HG02623 (cell line): Measurements from ENCODE around the gene NPR3.

Experiments
- ATAC-seq: cut with Tn5 transposase; IDR thresholded peaks from one replicate; pipeline ENCODE4 v1.9.1; 2021; ENCODE audit warnings: moderate library complexity; ENCODE audit not compliant: unreplicated experiment

Gene NPR3

DNA sequence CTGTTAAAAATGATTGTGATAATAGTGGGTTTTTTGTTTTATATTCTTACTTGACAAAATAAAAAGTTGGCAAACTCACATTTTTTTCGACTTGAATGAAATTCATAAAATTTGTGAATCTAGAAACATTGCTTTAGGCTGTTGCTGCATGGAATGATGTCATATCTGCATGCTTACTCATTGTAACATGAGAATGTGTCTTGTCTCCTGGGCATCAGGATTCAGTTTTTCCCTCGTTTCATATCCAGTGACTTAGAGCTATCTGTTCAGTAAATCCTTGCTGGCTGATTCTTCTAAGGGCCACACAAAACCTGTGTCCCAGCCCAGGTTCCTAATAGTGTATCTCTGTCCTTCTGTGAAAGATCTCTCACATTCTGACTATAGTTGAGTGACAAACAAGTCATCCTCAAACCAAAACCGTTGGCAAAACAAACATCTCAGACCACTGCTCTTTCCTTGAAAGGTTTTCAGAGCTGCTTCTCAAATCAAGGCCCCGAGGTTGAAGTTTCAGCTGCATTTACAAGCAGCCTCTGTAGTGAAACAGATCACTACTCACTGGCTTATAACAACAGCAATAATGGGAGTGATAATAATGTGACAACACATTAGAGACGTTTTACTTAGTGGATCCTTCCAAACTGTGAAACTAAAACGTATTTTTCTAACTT lies 95.0 kb downstream of the NPR3 start:
- no peak for ATAC-seq

GRCh38 chr5:32808783-32809182 lies 97.7 kb downstream of the NPR3 start:
- no peak for ATAC-seq

- no peak for ATAC-seq
Measured at GRCh38 chr5:32810804-32811203, 99.7 kb downstream of the NPR3 start.

DNA sequence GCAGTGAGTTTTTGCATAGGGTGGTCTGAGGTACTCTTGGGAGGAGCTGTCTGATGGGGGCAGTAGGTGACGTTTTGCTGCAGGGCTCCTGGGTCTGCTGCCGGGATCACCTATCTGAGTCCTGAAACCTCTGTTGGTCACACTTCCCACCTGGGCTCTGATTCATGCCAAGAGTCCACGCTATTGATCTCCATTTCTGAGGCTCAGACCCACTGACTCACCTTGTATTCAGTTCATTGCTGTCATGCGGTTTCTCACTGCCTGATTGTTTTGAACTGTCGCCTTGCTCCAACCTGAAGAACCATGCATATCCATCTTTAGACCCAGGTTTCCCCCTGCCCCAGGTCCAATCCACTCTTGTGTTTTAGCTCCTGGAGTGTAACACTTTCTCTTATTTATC lies 101.3 kb downstream of the NPR3 start:
- no peak for ATAC-seq

DNA sequence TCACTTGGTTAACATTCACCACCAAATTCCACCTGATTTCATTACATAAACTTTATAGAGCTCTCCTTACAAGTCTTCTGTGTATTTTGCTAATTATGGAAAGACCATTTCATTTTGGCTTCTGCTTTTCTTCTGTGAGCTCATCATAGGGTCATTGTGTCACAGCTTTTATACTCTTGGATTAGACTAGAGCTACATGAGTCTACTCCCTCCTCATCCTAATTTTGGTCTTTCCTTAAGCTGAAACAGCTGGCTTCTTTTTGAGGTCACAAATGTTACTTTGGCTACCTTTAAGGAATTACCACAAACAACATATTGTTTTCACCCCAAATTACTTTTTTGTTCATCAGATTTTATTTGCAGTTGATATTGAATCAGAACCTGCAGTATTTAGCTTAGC lies 103.0 kb downstream of the NPR3 start:
- ATAC-seq, result no peak

DNA sequence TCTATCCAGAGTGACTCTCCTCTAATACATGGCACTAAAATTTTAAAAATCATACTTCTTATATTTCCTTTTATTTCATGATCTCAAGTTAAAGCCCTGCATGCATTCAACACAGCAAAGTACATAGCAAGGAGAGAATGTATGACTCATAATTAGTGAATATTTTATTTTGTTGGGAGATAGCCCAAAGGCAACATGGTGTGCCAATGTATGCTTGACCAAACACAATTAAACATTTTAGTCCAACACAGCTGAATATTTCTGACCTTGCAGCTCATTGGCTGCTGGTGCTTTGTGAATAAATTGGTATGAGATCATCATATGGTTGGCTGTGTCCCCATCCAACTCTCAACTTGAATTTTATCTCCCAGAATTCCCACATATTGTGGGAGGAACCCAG lies 103.5 kb downstream of the NPR3 start:
- ATAC-seq, result no peak

DNA sequence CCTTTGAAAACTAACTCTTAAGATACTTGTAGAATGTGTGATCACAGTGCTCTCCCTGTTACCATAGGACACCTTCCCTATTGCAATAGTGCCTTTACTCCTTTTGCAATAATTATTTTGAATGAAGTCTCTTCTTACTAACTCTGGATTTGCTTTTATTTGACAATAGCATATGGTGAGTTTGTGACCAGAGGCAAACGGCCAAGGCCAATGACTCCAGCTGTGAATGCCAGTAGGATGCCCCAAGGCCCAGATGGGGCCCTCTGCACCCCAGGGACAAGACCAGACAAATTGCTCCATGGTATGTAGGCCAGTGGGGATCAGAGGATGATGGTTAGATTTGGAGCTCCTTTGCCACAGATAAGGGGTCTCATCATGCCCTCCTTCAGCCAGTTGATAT lies 116.9 kb downstream of the NPR3 start:
- ATAC-seq, result no peak

DNA sequence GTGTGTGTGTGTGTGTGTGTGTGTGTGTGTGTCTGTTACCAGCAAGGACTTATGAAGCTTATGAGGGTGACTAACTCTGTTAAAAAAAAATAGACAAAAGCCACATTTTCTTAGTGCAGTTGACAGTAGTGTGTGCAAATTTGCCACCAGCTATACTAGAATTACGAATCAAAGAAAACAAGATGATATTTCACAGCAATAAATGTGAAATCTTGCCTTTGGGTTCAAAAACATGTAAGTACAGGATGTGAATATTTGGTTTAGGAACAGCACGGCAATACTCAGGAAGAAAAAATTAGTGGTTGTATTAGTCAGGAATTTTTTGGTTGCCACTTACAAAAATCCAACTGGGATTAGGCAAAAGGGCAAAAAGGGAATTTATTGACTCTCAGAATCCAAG lies 117.4 kb downstream of the NPR3 start:
- ATAC-seq, result no peak

DNA sequence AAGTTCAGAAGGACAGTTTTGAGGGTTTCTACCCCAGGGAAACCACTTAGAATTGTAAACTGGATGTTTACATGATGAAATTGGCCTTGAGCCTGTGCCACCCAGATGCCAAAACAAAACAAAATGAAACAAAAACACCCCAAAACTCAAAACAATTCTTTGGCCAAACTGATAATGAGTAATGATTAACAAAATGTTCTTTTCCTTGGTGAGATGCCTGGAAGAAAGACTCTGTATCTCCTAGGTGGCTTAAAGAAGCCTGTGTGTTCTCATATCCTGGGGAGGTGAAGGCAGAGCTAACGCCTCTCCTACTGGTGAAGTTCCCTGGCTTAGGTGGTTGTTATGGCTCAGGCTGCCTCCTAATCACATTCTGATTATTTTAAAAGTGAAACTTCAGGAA lies 120.5 kb downstream of the NPR3 start:
- ATAC-seq, result no peak

DNA sequence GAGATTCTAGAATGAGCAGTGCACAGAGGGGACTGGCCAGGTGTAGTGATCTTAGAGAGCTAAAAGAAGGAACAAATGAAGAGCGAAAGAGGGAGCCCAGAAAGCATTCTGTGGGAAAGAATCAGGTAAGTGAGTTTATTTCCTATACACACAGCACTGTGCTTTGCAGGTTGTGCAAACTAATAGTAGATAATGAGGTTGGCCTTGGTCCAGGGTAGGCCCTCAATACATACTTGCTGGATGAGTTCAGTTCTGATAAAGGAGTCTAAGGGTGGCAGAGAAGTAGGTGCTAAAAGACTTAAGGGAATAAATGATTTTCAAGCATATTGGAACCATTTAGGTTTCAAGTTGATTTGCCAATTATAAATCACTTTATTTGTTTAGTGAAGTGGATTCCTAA lies 122.0 kb downstream of the NPR3 start:
- no peak for ATAC-seq

GRCh38 chr5:32833663-32834062 lies 122.5 kb downstream of the NPR3 start:
- no peak for ATAC-seq

GRCh38 chr5:32834251-32834650 lies 123.1 kb downstream of the NPR3 start:
- no peak for ATAC-seq

- no peak for ATAC-seq
Measured at GRCh38 chr5:32836176-32836575, 125.1 kb downstream of the NPR3 start.

DNA sequence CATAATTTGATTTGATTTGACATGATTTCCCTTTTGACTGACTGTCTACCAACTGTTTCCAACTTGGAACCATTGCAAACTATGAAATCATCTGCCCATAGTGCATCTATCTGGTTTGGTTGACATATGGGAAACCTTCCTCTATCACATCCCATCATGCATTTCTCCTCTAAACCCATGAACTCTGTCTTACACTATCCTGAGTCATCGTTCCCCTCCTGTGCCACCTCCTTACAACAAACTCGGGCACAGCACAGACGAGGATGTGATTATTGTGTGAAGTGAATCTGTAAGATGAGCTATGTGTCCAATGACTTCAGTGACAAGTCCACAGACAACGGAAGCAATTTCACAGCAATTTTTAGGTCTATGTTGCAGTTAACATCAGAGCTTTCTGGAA lies 126.1 kb downstream of the NPR3 start:
- no peak for ATAC-seq

DNA sequence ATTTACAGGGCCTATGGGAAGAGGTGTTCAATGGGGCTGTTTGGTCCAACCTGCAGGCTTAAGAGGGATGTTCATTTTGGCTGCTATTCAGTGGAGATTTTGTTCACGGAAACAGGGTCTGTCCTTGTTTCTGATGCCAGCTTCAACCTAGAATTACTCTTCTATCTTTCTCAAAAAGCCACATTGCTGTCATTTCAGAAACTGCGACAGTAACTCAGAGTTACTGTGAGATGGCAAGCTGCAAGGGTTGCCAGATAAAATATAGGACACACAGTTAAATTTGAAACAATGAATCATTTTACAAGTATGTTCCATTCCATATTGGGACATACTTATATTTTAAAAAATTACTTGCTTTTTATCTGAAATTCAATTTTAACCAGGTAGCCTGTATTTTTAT lies 128.0 kb downstream of the NPR3 start:
- no peak for ATAC-seq

- ATAC-seq, result no peak
Measured at GRCh38 chr5:32840606-32841005, 129.5 kb downstream of the NPR3 start.
